Pons (tissue), 1 donor: ENCODE data around the gene RFTN1.

ENCODE experiments used
- DNase-seq: peaks from one replicate; pipeline ENCODE4 v3.0.0-alpha.2; 2016; ENCODE audit warnings: low spot score

Gene RFTN1

GRCh38 chr3:16357186-16358121 lies 156.0 kb downstream of the RFTN1 start:
- peak; percentile 83 for DNase-seq

- no peak for DNase-seq
These were observed 157.7 kb downstream of the RFTN1 start for GRCh38 chr3:16355828-16356227.

- no peak for DNase-seq
These were observed 159.2 kb downstream of the RFTN1 start for GRCh38 chr3:16354291-16354690.

- no peak for DNase-seq
These were observed 161.1 kb downstream of the RFTN1 start for GRCh38 chr3:16352428-16352827.

GRCh38 chr3:16350597-16351318 lies 162.7 kb downstream of the RFTN1 start:
- DNase-seq = no peak

GRCh38 chr3:16349986-16350596 lies 163.4 kb downstream of the RFTN1 start:
- no peak for DNase-seq

GRCh38 chr3:16347548-16347947 lies 166.0 kb downstream of the RFTN1 start:
- no peak for DNase-seq

- no peak for DNase-seq
These were observed 167.0 kb downstream of the RFTN1 start for GRCh38 chr3:16346413-16347081.

GRCh38 chr3:16343101-16343500 lies 170.4 kb downstream of the RFTN1 start:
- no peak for DNase-seq

- DNase-seq = no peak
These were observed 174.5 kb downstream of the RFTN1 start for GRCh38 chr3:16338999-16339398.

GRCh38 chr3:16337856-16338540 lies 175.5 kb downstream of the RFTN1 start:
- DNase-seq = no peak

GRCh38 chr3:16336825-16337224 lies 176.7 kb downstream of the RFTN1 start:
- DNase-seq = no peak

GRCh38 chr3:16335772-16336645 lies 177.5 kb downstream of the RFTN1 start:
- DNase-seq = no peak

- no peak for DNase-seq
These were observed 178.2 kb downstream of the RFTN1 start for GRCh38 chr3:16335333-16335732.

- DNase-seq = no peak
These were observed 178.6 kb downstream of the RFTN1 start for GRCh38 chr3:16334909-16335308.

GRCh38 chr3:16332904-16333426 lies 180.5 kb downstream of the RFTN1 start:
- no peak for DNase-seq

GRCh38 chr3:16331319-16331883 lies 182.1 kb downstream of the RFTN1 start:
- no peak for DNase-seq

GRCh38 chr3:16330351-16330750 lies 183.1 kb downstream of the RFTN1 start:
- no peak for DNase-seq

- no peak for DNase-seq
These were observed 183.7 kb downstream of the RFTN1 start for GRCh38 chr3:16329826-16330129.
